Progenitor cell of endocrine pancreas (in vitro differentiated cells): ENCODE results near the gene LIN54. TPM values are rescaled to one million over a fixed set of nuclear protein-coding genes. Genes with fewer than 3 reads are reported as not detected.

ENCODE experiments used
- DNase-seq: peaks from one replicate; pipeline ENCODE4 v3.0.0; 2021; ENCODE audit warnings: low spot score; ENCODE audit not compliant: unreplicated experiment
- H3K27ac Mint-ChIP-seq: 2 replicates; pipeline ENCODE4 v1.8.0; 2021; ENCODE audit warnings: mild to moderate bottlenecking, moderate library complexity, mixed read lengths
- H3K27me3 Mint-ChIP-seq: 2 replicates; pipeline ENCODE4 v1.8.0; 2021; ENCODE audit warnings: mixed read lengths
- H3K36me3 Mint-ChIP-seq: 2 replicates; pipeline ENCODE4 v1.8.0; 2022; ENCODE audit warnings: mixed read lengths; ENCODE audit not compliant: insufficient read depth
- H3K4me1 Mint-ChIP-seq: 2 replicates; pipeline ENCODE4 v1.8.0; 2021; ENCODE audit warnings: low read depth, mixed read lengths
- H3K4me3 Mint-ChIP-seq: 2 replicates; pipeline ENCODE4 v1.8.0; 2021; ENCODE audit warnings: low read depth, mild to moderate bottlenecking, moderate library complexity, mixed read lengths
- H3K9me3 Mint-ChIP-seq: 2 replicates; pipeline ENCODE4 v1.8.0; 2021; ENCODE audit warnings: low read depth, mixed read lengths
- CTCF ChIP-seq: fragments of 200-600 bp; sonication (generic); IDR thresholded peaks from one replicate; pipeline ENCODE4 v1.5.0; 2021; ENCODE audit warnings: antibody characterized with exemption, mild to moderate bottlenecking; ENCODE audit not compliant: unreplicated experiment
- total RNA-seq: library from RNA; stranded (reverse); gene quantifications from 2 replicates; pipeline ENCODE4 v1.2.1, GENCODE V29; 2021

LIN54 gene
- total RNA-seq, 1 donor from 2014 or later = 19.6 TPM

DNA sequence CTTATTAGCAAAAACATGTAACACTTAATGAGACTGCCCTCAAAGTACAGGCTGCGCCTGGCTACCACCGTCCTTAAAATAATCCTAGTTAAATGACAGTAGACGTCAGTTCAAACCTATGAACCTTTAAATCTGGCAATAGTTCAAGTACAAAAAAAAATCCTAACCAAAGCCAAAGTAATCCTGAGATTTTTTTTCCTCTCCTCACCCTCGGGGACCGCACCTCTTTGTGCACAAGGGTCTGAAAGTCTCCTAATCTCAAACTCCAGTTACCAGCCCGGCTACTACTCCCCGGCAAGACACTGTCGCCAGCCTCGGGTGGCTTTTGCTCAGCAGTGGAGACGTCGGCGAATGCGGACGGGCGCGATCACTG, 120.1 kb downstream of the LIN54 start:
- Mint-ChIP-seq H3K9me3 (no peaks in the 10 kb centered on the region), H3K4me1 (peaks cover 52% of the 10 kb centered on the region), H3K4me3 (peak overlapping the region; percentile 89), H3K27ac (peak overlapping the region; percentile 98), H3K27me3 (no peaks in the 10 kb centered on the region), H3K36me3 (peaks cover 11% of the 10 kb centered on the region)
- no peak for TF ChIP-seq CTCF
- DNase-seq = no peak

DNA sequence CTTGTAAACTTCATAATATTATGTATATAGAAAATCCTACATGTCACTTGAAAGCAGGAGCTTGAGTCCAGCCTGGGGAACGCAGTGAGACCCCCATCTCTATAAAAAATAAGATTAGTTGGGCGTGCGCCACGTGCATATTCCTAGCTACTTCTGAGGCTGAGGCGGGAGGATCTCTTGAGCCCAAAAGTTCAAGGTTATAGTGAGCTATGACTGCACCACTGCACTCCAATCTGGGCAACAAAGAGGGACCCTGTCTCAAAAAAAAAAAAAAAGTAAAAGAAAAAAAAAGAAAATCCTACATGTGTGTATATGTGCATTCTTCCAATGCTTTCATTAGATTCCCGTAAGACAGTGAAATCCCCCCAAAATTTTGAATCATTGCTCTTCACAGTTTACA, 121.3 kb downstream of the LIN54 start:
- no peaks in the 10 kb centered on the region for H3K27me3 Mint-ChIP-seq
- peak overlapping the region; percentile 89 for H3K4me3 Mint-ChIP-seq
- TF ChIP-seq CTCF = no peak
- H3K4me1 Mint-ChIP-seq = peaks cover 53% of the 10 kb centered on the region
- H3K36me3 Mint-ChIP-seq = peaks cover 6% of the 10 kb centered on the region
- H3K27ac Mint-ChIP-seq = peak overlapping the region; percentile 98
- no peak for DNase-seq
- H3K9me3 Mint-ChIP-seq = no peaks in the 10 kb centered on the region

GRCh38 chr4:82886147-82886942, 124.3 kb downstream of the LIN54 start:
- Mint-ChIP-seq H3K9me3 (no peaks in the 10 kb centered on the region), H3K4me3 (peak overlapping the region; percentile 41), H3K4me1 (peaks cover 37% of the 10 kb centered on the region), H3K27me3 (no peaks in the 10 kb centered on the region), H3K27ac (peak overlapping the region; percentile 79), H3K36me3 (peaks cover 6% of the 10 kb centered on the region)
- TF ChIP-seq CTCF = no peak
- no peak for DNase-seq

DNA sequence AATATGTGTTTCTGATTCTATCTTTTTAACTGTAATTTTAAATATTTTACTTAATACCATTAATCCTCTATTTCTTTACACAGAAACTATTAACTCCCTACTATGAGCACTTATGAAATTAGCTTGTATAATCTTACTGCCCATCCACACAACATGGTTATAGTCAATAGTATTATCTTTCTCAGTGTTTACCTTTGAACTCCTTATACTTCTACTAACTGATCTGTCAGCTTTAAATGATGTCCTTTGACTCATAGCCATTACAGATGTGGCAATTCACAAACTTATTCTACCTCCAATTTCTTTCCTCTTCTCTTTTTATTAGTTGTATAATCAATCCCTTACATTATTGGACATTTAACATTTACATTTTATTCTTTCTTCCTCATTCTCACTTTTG, 125.2 kb downstream of the LIN54 start:
- H3K9me3 Mint-ChIP-seq = no peaks in the 10 kb centered on the region
- H3K4me3 Mint-ChIP-seq = peak overlapping the region; percentile 41
- no peak for DNase-seq
- TF ChIP-seq CTCF = no peak
- H3K27me3 Mint-ChIP-seq = no peaks in the 10 kb centered on the region
- peaks cover 10% of the 10 kb centered on the region for H3K36me3 Mint-ChIP-seq
- H3K4me1 Mint-ChIP-seq = peaks cover 37% of the 10 kb centered on the region
- peak overlapping the region; percentile 79 for H3K27ac Mint-ChIP-seq

Other genes starting within 250 kb of the LIN54 start
- 14.6 and 15.7 TPM in 2 replicates for gene SCD5, start 212.0 kb downstream of the LIN54 start, total RNA-seq
- gene SEC31A, start 119.7 kb downstream of the LIN54 start, total RNA-seq = 233 and 250 TPM in 2 replicates
- gene THAP9, start 110.1 kb downstream of the LIN54 start, total RNA-seq = 10.5 and 14.0 TPM in 2 replicates
- gene COPS4, start 24.4 kb upstream of the LIN54 start, total RNA-seq = 36.4 and 42.7 TPM in 2 replicates
- 4.7 and 5.9 TPM in 2 replicates for gene PLAC8, start 103.9 kb upstream of the LIN54 start, total RNA-seq